GM12878 (cell line): ENCODE measurements around the gene C4orf51.

ENCODE experiments used
- CEBPB ChIP-seq, 2 experiments: fragments of 150-350 bp in 1 of 2; IDR thresholded peaks; 2 replicates each; pipeline ENCODE4 v1.6.1; 2012 to 2014; ENCODE audit warnings: low read depth in 2 of 2, low read length in 2 of 2, borderline replicate concordance in 1 of 2, inconsistent platforms in 1 of 2
- CTCF ChIP-seq, 3 experiments: IDR thresholded peaks in 2 of 3; conservative IDR thresholded peaks in 1 of 3; 2 replicates each; pipeline ENCODE4 v1.5.1; 2011; ENCODE audit warnings: low read depth in 3 of 3, low read length in 3 of 3, mild to moderate bottlenecking in 3 of 3, control low read depth in 2 of 3, moderate library complexity in 2 of 3, inconsistent platforms in 1 of 3, mixed read lengths in 1 of 3; ENCODE audit not compliant: control insufficient read depth in 2 of 3, insufficient read depth in 1 of 3; ENCODE audit errors: extremely low read depth in 1 of 3
- E2F4 ChIP-seq: IDR thresholded peaks from 2 replicates; pipeline ENCODE4 v1.6.1; 2012; ENCODE audit warnings: low read depth, low read length, improper control_type of control experiment
- EZH2 ChIP-seq: IDR thresholded peaks from 2 replicates; pipeline ENCODE4 v1.6.1; 2012; ENCODE audit warnings: low read depth, mild to moderate bottlenecking, control low read depth, inconsistent platforms, low read length, borderline replicate concordance; ENCODE audit not compliant: control insufficient read depth
- JUND ChIP-seq: IDR thresholded peaks from 2 replicates; pipeline ENCODE4 v1.6.1; 2012; ENCODE audit warnings: low read depth, mild to moderate bottlenecking, low read length, improper control_type of control experiment, moderate library complexity
- MAX ChIP-seq: IDR thresholded peaks from 2 replicates; pipeline ENCODE4 v1.6.1; 2012; ENCODE audit warnings: low read depth, low read length, improper control_type of control experiment
- NR2C2 ChIP-seq: IDR thresholded peaks from 2 replicates; pipeline ENCODE4 v1.6.1; 2011; ENCODE audit warnings: borderline replicate concordance, low read depth; ENCODE audit not compliant: control insufficient read depth, insufficient read length
- NRF1 ChIP-seq: conservative IDR thresholded peaks from 2 replicates; pipeline ENCODE4 v1.6.1; 2011; ENCODE audit warnings: mild to moderate bottlenecking, low read depth, low read length, improper control_type of control experiment
- POLR2AphosphoS5 ChIP-seq: IDR thresholded peaks from 2 replicates; pipeline ENCODE4 v1.6.1; 2011; ENCODE audit warnings: mild to moderate bottlenecking, low read length, inconsistent platforms
- SIN3A ChIP-seq: IDR thresholded peaks from 2 replicates; pipeline ENCODE4 v1.6.1; 2012; ENCODE audit warnings: low read depth, low read length, improper control_type of control experiment
- SMC3 ChIP-seq: IDR thresholded peaks from 2 replicates; pipeline ENCODE4 v1.6.1; 2011; ENCODE audit warnings: low read length, improper control_type of control experiment, borderline replicate concordance
- SPI1 ChIP-seq: IDR thresholded peaks from 2 replicates; pipeline ENCODE4 v1.6.1; 2011; ENCODE audit warnings: low read depth, mild to moderate bottlenecking, low read length, moderate library complexity, borderline replicate concordance; ENCODE audit not compliant: insufficient read depth
- TAF1 ChIP-seq: IDR thresholded peaks from 2 replicates; pipeline ENCODE4 v1.6.1; 2011; ENCODE audit warnings: mild to moderate bottlenecking, low read depth, low read length, borderline replicate concordance
- ZBTB11 ChIP-seq: fragments of 450-650 bp; formaldehyde crosslinking; IDR thresholded peaks from 2 replicates; pipeline ENCODE4 v1.5.0; 2022; ENCODE audit warnings: mild to moderate bottlenecking, missing genetic modification characterization

- TF ChIP-seq SPI1 (no peak), SIN3A (no peak), NR2C2 (no peak), CEBPB (IDR thresholded peaks at IDR 0.05; ENCODE audit: borderline replicate concordance in 1 of 2, low read depth in 2 of 2, low read length in 2 of 2) (no peak), JUND (no peak), POLR2AphosphoS5 (no peak), CTCF (IDR thresholded peaks at IDR 0.05 in 2 of 3, conservative IDR thresholded peaks at IDR 0.05 in 1 of 3; ENCODE audit: control insufficient read depth in 2 of 3, extremely low read depth in 1 of 3, insufficient read depth in 1 of 3, low read depth in 3 of 3, low read length in 3 of 3) (no peak), SMC3 (no peak), EZH2 (no peak), E2F4 (no peak), ZBTB11 (no peak), MAX (no peak), NRF1 (no peak), TAF1 (no peak)
Measured at GRCh38 chr4:145709336-145709735, 29.4 kb downstream of the C4orf51 start.
